ENCODE results near the gene TEX11.

GRCh38 chrX:70482300-70482699 lies 426.2 kb downstream of the TEX11 start:
- TF ChIP-seq POLR2AphosphoS5 (IDR thresholded peaks at IDR 0.05): no peak
- TF ChIP-seq POLR2A (IDR thresholded peaks at IDR 0.05): no peak

Measured in suprapubic skin (tissue), 4 donors.